ENCODE results near the gene ACKR3. TPM values are rescaled to one million over a fixed set of nuclear protein-coding genes. Genes with fewer than 3 reads are reported as not detected.

ACKR3 gene
- total RNA-seq, 1 experiment from 2014 or later: 3.9 TPM

- no peak for TF ChIP-seq CTCF (IDR thresholded peaks at IDR 0.05; ENCODE audit: insufficient read depth in 1 of 2, low read depth in 1 of 2, low read length in 1 of 2, severe bottlenecking in 1 of 2, unreplicated experiment in 1 of 2)
- no peaks in the 10 kb centered on the region for H3K27me3 ChIP-seq (replicated peaks; ENCODE audit: control insufficient read depth, insufficient read depth, low read length)
- no peaks in the 10 kb centered on the region for H3K36me3 Mint-ChIP-seq (ENCODE audit: insufficient read depth, unreplicated experiment)
- no peaks in the 10 kb centered on the region for H3K36me3 ChIP-seq (ENCODE audit: control insufficient read depth, insufficient read depth, low read length)
- H3K4me1 Mint-ChIP-seq (ENCODE audit: low read depth, unreplicated experiment): peaks cover 8% of the 10 kb centered on the region
- no peaks in the 10 kb centered on the region for H3K9me3 Mint-ChIP-seq (ENCODE audit: unreplicated experiment)
- no peak overlapping the region for H3K4me3 ChIP-seq (ENCODE audit: low read depth, low read length)
- BruUV-seq (replicated peaks): no TSS peak
- no peaks in the 10 kb centered on the region for H3K27me3 Mint-ChIP-seq (ENCODE audit: insufficient read depth, unreplicated experiment)
- CTCF ChIA-PET: no interaction called here
- POLR2A ChIA-PET: no interaction called here
- H3K4me3 Mint-ChIP-seq (ENCODE audit: unreplicated experiment): no peak overlapping the region
- no peaks in the 10 kb centered on the region for H3K9me3 ChIP-seq
- no peak overlapping the region for H3K27ac Mint-ChIP-seq (ENCODE audit: unreplicated experiment)
- no peaks in the 10 kb centered on the region for H3K4me1 ChIP-seq
- no peak for DNase-seq
- intact Hi-C loops (cut with micrococcal nuclease; ENCODE audit: unreplicated experiment): no loop called here
Observed at GRCh38 chr2:236531996-236532395, 37.6 kb upstream of the ACKR3 start.

GRCh38 chr2:236533343-236533742, 36.3 kb upstream of the ACKR3 start:
- H3K9me3 Mint-ChIP-seq (ENCODE audit: unreplicated experiment): no peaks in the 10 kb centered on the region
- intact Hi-C loops (cut with micrococcal nuclease; ENCODE audit: unreplicated experiment): no loop called here
- no TSS peak for BruUV-seq (replicated peaks)
- H3K27ac Mint-ChIP-seq (ENCODE audit: unreplicated experiment): no peak overlapping the region
- Histone ChIP-seq H3K9me3 (no peaks in the 10 kb centered on the region), H3K27me3 (replicated peaks; ENCODE audit: control insufficient read depth, insufficient read depth, low read length) (no peaks in the 10 kb centered on the region), H3K36me3 (ENCODE audit: control insufficient read depth, insufficient read depth, low read length) (no peaks in the 10 kb centered on the region), H3K4me1 (no peaks in the 10 kb centered on the region), H3K4me3 (ENCODE audit: low read depth, low read length) (no peak overlapping the region)
- H3K4me3 Mint-ChIP-seq (ENCODE audit: unreplicated experiment): no peak overlapping the region
- H3K27me3 Mint-ChIP-seq (ENCODE audit: insufficient read depth, unreplicated experiment): no peaks in the 10 kb centered on the region
- H3K36me3 Mint-ChIP-seq (ENCODE audit: insufficient read depth, unreplicated experiment): no peaks in the 10 kb centered on the region
- POLR2A ChIA-PET: no interaction called here
- CTCF ChIA-PET: interaction anchor here (0.6 kb wide), 1 partner anchor 21 kb away, joined by 3 read pairs; no protein-coding TSS in a partner anchor
- TF ChIP-seq CTCF (IDR thresholded peaks at IDR 0.05; ENCODE audit: insufficient read depth in 1 of 2, low read depth in 1 of 2, low read length in 1 of 2, severe bottlenecking in 1 of 2, unreplicated experiment in 1 of 2): no peak
- no peak for DNase-seq
- H3K4me1 Mint-ChIP-seq (ENCODE audit: low read depth, unreplicated experiment): no peaks in the 10 kb centered on the region

- BruUV-seq (replicated peaks): no TSS peak
- Histone ChIP-seq H3K4me1 (no peaks in the 10 kb centered on the region), H3K9me3 (no peaks in the 10 kb centered on the region), H3K27me3 (replicated peaks; ENCODE audit: control insufficient read depth, insufficient read depth, low read length) (no peaks in the 10 kb centered on the region), H3K4me3 (ENCODE audit: low read depth, low read length) (no peak overlapping the region), H3K36me3 (ENCODE audit: control insufficient read depth, insufficient read depth, low read length) (no peaks in the 10 kb centered on the region)
- Mint-ChIP-seq H3K27ac (ENCODE audit: unreplicated experiment) (no peak overlapping the region), H3K36me3 (ENCODE audit: insufficient read depth, unreplicated experiment) (no peaks in the 10 kb centered on the region), H3K4me3 (ENCODE audit: unreplicated experiment) (no peak overlapping the region), H3K27me3 (ENCODE audit: insufficient read depth, unreplicated experiment) (no peaks in the 10 kb centered on the region), H3K4me1 (ENCODE audit: low read depth, unreplicated experiment) (no peaks in the 10 kb centered on the region), H3K9me3 (ENCODE audit: unreplicated experiment) (no peaks in the 10 kb centered on the region)
- no peak for TF ChIP-seq CTCF (IDR thresholded peaks at IDR 0.05; ENCODE audit: insufficient read depth in 1 of 2, low read depth in 1 of 2, low read length in 1 of 2, severe bottlenecking in 1 of 2, unreplicated experiment in 1 of 2)
- DNase-seq: no peak
- POLR2A ChIA-PET: no interaction called here
- CTCF ChIA-PET: no interaction called here
- intact Hi-C loops (cut with micrococcal nuclease; ENCODE audit: unreplicated experiment): no loop called here
Observed at GRCh38 chr2:236535024-236535423, 34.6 kb upstream of the ACKR3 start.

Data from Caco-2 (cell line).